Spleen (tissue), 7 donors: Measurements from ENCODE around the gene GLG1.

ENCODE experiments used
- POLR2A ChIP-seq, 3 donors: fragments of 450-650 bp; IDR thresholded peaks; one replicate each; pipeline ENCODE4 v1.5.1; 2017; ENCODE audit warnings: antibody characterized with exemption in 3 of 3, mild to moderate bottlenecking in 1 of 3
- POLR2AphosphoS5 ChIP-seq, 3 donors: sonication (generic); formaldehyde crosslinking; IDR thresholded peaks; one replicate each; pipeline ENCODE4 v1.5.1; 2017; ENCODE audit warnings: antibody characterized with exemption in 3 of 3
- TF ChIP-seq, protein P1 (sequence below), 11 experiments: fragments of 200-600 bp in 7 of 11; fragments of 450-650 bp in 4 of 11; sonication (generic) in 4 of 11; IDR thresholded peaks in 8 of 11; conservative IDR thresholded peaks in 3 of 11; 1 replicate in 7 of 11; 2 replicates in 4 of 11; pipeline versions ENCODE4 v1.4.0 to v1.8.0; 2016 to 2021; ENCODE audit warnings: antibody characterized with exemption in 11 of 11, inconsistent platforms in 4 of 11, mild to moderate bottlenecking in 1 of 11
- donor health status: DM: no; HTN: no; CAD: no; lungs with moderate emphysema.
- donor health status: DM: no; HTN: no; CAD: no.
- donor health status: DM: no; HTN: no; CAD: no.

DNA sequence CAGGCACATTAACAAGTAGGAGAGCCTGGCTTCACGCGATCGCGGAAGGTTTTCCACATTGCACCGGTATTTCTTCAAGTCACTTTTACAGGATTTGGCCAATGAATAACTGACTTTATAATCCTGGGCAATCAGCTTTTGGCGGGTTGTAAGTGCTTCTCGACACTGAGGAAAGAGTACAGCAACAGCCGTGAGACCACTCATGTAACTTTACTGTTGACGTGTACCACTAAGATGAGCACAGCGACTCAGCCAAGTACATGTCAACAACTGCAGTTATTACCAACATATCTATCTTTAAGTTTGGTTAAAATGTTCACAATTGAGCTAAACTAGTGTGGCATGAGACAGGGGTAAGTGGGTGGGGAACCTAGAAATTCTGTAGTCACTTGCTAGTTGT is 113.9 kb downstream of the GLG1 start:
- TF ChIP-seq, protein P1, sequence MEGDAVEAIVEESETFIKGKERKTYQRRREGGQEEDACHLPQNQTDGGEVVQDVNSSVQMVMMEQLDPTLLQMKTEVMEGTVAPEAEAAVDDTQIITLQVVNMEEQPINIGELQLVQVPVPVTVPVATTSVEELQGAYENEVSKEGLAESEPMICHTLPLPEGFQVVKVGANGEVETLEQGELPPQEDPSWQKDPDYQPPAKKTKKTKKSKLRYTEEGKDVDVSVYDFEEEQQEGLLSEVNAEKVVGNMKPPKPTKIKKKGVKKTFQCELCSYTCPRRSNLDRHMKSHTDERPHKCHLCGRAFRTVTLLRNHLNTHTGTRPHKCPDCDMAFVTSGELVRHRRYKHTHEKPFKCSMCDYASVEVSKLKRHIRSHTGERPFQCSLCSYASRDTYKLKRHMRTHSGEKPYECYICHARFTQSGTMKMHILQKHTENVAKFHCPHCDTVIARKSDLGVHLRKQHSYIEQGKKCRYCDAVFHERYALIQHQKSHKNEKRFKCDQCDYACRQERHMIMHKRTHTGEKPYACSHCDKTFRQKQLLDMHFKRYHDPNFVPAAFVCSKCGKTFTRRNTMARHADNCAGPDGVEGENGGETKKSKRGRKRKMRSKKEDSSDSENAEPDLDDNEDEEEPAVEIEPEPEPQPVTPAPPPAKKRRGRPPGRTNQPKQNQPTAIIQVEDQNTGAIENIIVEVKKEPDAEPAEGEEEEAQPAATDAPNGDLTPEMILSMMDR (IDR thresholded peaks at IDR 0.05 in 8 of 11, conservative IDR thresholded peaks at IDR 0.05 in 3 of 11): no peak
- no peak for TF ChIP-seq POLR2A (IDR thresholded peaks at IDR 0.05)
- TF ChIP-seq POLR2AphosphoS5 (IDR thresholded peaks at IDR 0.05): no peak
